ENCODE results near the gene PACS1.

PACS1 gene

GRCh38 chr11:66187453-66187852 is 117.4 kb downstream of the PACS1 start:
- no peak for DNase-seq (ENCODE audit: low read depth)

- peak; percentile 21 for DNase-seq (ENCODE audit: low read depth)
Measured at GRCh38 chr11:66188580-66188979, 118.5 kb downstream of the PACS1 start.

- no peak for DNase-seq (ENCODE audit: low read depth)
Measured at GRCh38 chr11:66189031-66189745, 119.1 kb downstream of the PACS1 start.

- DNase-seq (ENCODE audit: low read depth): no peak
Measured at GRCh38 chr11:66190786-66191185, 120.7 kb downstream of the PACS1 start.

GRCh38 chr11:66192181-66192863 is 122.2 kb downstream of the PACS1 start:
- no peak for DNase-seq (ENCODE audit: low read depth)

- DNase-seq (ENCODE audit: low read depth): no peak
Measured at GRCh38 chr11:66194391-66194790, 124.3 kb downstream of the PACS1 start.

- no peak for DNase-seq (ENCODE audit: low read depth)
Measured at GRCh38 chr11:66195867-66196266, 125.8 kb downstream of the PACS1 start.

- DNase-seq (ENCODE audit: low read depth): no peak
Measured at GRCh38 chr11:66203847-66204246, 133.8 kb downstream of the PACS1 start.

GRCh38 chr11:66204412-66204811 is 134.3 kb downstream of the PACS1 start:
- no peak for DNase-seq (ENCODE audit: low read depth)

- DNase-seq (ENCODE audit: low read depth): no peak
Measured at GRCh38 chr11:66207816-66208215, 137.7 kb downstream of the PACS1 start.

- DNase-seq (ENCODE audit: low read depth): no peak
Measured at GRCh38 chr11:66211100-66211499, 141.0 kb downstream of the PACS1 start.

- DNase-seq (ENCODE audit: low read depth): no peak
Measured at GRCh38 chr11:66216911-66217310, 146.8 kb downstream of the PACS1 start.

- DNase-seq (ENCODE audit: low read depth): no peak
Measured at GRCh38 chr11:66218036-66218435, 148.0 kb downstream of the PACS1 start.

GRCh38 chr11:66218846-66219620 is 149.0 kb downstream of the PACS1 start:
- DNase-seq (ENCODE audit: low read depth): no peak

GRCh38 chr11:66219846-66220565 is 149.9 kb downstream of the PACS1 start:
- DNase-seq (ENCODE audit: low read depth): no peak

GRCh38 chr11:66220566-66220935 is 150.5 kb downstream of the PACS1 start:
- DNase-seq (ENCODE audit: low read depth): no peak

- no peak for DNase-seq (ENCODE audit: low read depth)
Measured at GRCh38 chr11:66221012-66221411, 150.9 kb downstream of the PACS1 start.

- DNase-seq (ENCODE audit: low read depth): no peak
Measured at GRCh38 chr11:66221726-66222236, 151.7 kb downstream of the PACS1 start.

- DNase-seq (ENCODE audit: low read depth): peak; percentile 27
Measured at GRCh38 chr11:66222358-66223149, 152.5 kb downstream of the PACS1 start.

GRCh38 chr11:66224226-66224855 is 154.3 kb downstream of the PACS1 start:
- no peak for DNase-seq (ENCODE audit: low read depth)

- DNase-seq (ENCODE audit: low read depth): no peak
Measured at GRCh38 chr11:66225066-66225465, 155.0 kb downstream of the PACS1 start.

Measured in GM04503 (cell line).